NB4 (cell line): ENCODE measurements around the gene MDGA2.

Experiments used
- DNase-seq: peaks from one replicate; pipeline ENCODE4 v3.0.0; 2010; ENCODE audit warnings: low read depth
- H3K4me3 ChIP-seq: one replicate; pipeline ENCODE4 v1.5.1; 2011; ENCODE audit warnings: mild to moderate bottlenecking, low read depth, low read length, moderate library complexity
- MYC ChIP-seq: IDR thresholded peaks from 2 replicates; pipeline ENCODE4 v1.6.1; 2011; ENCODE audit warnings: low read depth, low read length
- POLR2A ChIP-seq: IDR thresholded peaks from 2 replicates; pipeline ENCODE4 v1.6.1; 2011; ENCODE audit warnings: mild to moderate bottlenecking; ENCODE audit not compliant: insufficient read length; ENCODE audit errors: extremely low read depth
- TF ChIP-seq, protein P1 (sequence below): IDR thresholded peaks from one replicate; pipeline ENCODE4 v1.5.1; 2012; ENCODE audit warnings: low read depth, low read length
- TF ChIP-seq, protein P2 (sequence below): IDR thresholded peaks from 2 replicates; pipeline ENCODE4 v1.6.1; 2011; ENCODE audit warnings: low read depth, low read length

The MDGA2 gene

GRCh38 chr14:47705683-47706082 is 30.3 kb upstream of the MDGA2 start:
- no peak overlapping the region for H3K4me3 ChIP-seq
- no peak for DNase-seq
- TF ChIP-seq, protein P1, sequence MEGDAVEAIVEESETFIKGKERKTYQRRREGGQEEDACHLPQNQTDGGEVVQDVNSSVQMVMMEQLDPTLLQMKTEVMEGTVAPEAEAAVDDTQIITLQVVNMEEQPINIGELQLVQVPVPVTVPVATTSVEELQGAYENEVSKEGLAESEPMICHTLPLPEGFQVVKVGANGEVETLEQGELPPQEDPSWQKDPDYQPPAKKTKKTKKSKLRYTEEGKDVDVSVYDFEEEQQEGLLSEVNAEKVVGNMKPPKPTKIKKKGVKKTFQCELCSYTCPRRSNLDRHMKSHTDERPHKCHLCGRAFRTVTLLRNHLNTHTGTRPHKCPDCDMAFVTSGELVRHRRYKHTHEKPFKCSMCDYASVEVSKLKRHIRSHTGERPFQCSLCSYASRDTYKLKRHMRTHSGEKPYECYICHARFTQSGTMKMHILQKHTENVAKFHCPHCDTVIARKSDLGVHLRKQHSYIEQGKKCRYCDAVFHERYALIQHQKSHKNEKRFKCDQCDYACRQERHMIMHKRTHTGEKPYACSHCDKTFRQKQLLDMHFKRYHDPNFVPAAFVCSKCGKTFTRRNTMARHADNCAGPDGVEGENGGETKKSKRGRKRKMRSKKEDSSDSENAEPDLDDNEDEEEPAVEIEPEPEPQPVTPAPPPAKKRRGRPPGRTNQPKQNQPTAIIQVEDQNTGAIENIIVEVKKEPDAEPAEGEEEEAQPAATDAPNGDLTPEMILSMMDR, result no peak
- TF ChIP-seq MYC (no peak), POLR2A (no peak)
- TF ChIP-seq, protein P2, sequence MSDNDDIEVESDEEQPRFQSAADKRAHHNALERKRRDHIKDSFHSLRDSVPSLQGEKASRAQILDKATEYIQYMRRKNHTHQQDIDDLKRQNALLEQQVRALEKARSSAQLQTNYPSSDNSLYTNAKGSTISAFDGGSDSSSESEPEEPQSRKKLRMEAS, result no peak

DNA sequence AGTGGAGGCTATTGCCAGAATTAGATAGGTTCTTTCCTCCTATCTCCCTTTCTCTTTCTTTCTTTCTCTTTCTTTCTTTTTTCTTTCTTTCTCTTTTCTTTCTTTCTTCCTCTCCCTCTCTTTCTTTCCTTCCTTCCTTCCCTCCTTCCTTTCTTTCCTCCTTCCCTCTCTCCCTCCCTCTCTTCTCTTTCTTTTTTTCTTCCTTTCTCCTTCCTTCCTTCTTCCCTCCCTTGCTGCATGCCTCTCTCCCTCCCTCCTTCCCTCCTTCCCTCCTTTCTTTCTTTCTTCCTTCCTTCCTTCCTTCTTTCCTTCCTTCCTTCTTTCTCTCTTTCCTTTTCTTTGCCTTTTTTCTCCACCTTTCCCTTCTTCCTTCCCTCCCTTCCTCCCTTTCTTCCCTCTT is 16.4 kb upstream of the MDGA2 start:
- TF ChIP-seq MYC (no peak), POLR2A (no peak)
- TF ChIP-seq, protein P1, result no peak
- TF ChIP-seq, protein P2, result no peak
- DNase-seq, result no peak

DNA sequence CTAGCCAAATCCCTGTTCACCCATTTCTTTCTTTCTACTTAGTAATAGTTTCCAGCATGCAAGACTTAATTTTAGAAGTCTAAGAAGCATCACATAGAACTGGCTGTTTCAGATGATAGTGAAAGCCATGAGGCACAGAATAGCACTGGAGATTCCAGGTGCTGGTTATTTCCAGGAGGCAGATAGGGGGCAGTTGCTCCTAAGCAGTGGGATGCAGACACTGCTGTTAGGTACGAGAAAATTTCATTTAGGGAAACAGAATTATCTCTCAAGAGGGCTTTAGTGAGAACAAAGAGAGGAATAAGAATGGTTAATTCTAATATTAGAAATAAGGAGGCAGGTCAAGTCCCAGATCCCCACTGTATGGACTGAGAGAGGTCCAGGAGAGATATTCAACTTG is 3.6 kb upstream of the MDGA2 start:
- DNase-seq, result no peak
- no peak overlapping the region for H3K4me3 ChIP-seq
- TF ChIP-seq POLR2A (no peak), MYC (no peak)
- TF ChIP-seq, protein P2, result no peak
- TF ChIP-seq, protein P1, result no peak

More for the DNA sequence above, 16.4 kb upstream of the MDGA2 start:
- H3K4me3 ChIP-seq, result no peak overlapping the region

- TF ChIP-seq, protein P2, result no peak
- TF ChIP-seq MYC, result no peak
- no peak for TF ChIP-seq POLR2A
- TF ChIP-seq, protein P1, result no peak
- DNase-seq, result no peak
- no peak overlapping the region for H3K4me3 ChIP-seq
These were observed 2.8 kb upstream of the MDGA2 start for GRCh38 chr14:47678157-47678556.

GRCh38 chr14:47676315-47676617 is 861 bp upstream of the MDGA2 start:
- no peak for DNase-seq
- TF ChIP-seq, protein P1, result no peak
- no peak for TF ChIP-seq MYC
- TF ChIP-seq, protein P2, result no peak
- TF ChIP-seq POLR2A, result no peak
- no peak overlapping the region for H3K4me3 ChIP-seq
